Cardiac muscle cell (in vitro differentiated cells and primary cell): ENCODE results near the gene PTPRC. TPM values are rescaled to one million over a fixed set of nuclear protein-coding genes. Genes with fewer than 3 reads are reported as not detected.
"Not testable (repeated sequence)": the region's sequence is repeated elsewhere in the genome, so short reads cannot be mapped to it uniquely, and the experiment has no call there.

Experiments used
- DNase-seq, 2 donors: peaks; one replicate each; pipeline versions ENCODE4 v3.0.0 to v3.0.0-alpha.2; 2010 to 2017; ENCODE audit warnings: low read depth in 1 of 2, low spot score in 1 of 2
- H3K27ac ChIP-seq: fragments of 200-600 bp; sonication (generic); 2 replicates; pipeline ENCODE4 v1.5.1; 2016
- H3K27me3 ChIP-seq: fragments of 200-600 bp; sonication (generic); 2 replicates; pipeline ENCODE4 v1.6.0; 2016; ENCODE audit warnings: control low read depth
- H3K36me3 ChIP-seq: fragments of 200-600 bp; sonication (generic); 2 replicates; pipeline ENCODE4 v1.5.1; 2016; ENCODE audit warnings: control low read depth
- H3K4me1 ChIP-seq: fragments of 200-600 bp; sonication (generic); 2 replicates; pipeline ENCODE4 v1.8.1; 2017; ENCODE audit warnings: low read depth, mild to moderate bottlenecking, mixed run types
- H3K4me3 ChIP-seq: fragments of 200-600 bp; sonication (generic); 2 replicates; pipeline ENCODE4 v1.5.1; 2016; ENCODE audit warnings: mild to moderate bottlenecking
- H3K9me3 ChIP-seq: fragments of 200-600 bp; sonication (generic); 2 replicates; pipeline ENCODE4 v1.5.1; 2017; ENCODE audit warnings: low read depth, mild to moderate bottlenecking, control low read depth
- polyA plus RNA-seq: library from polyadenylated mRNA; unstranded; fragments of >200 nt; fragmentation: Nextera tagmentation; extraction: Ambion mirVana; gene quantifications from 2 replicates; pipeline ENCODE4 v1.2.1, GENCODE V29; 2016
- total RNA-seq: library from RNA; depleted of rRNA; stranded (reverse); fragments of >200 nt; gene quantifications from 2 replicates; pipeline ENCODE4 v1.2.3, GENCODE V29; 2016
- TF ChIP-seq, protein P1 (sequence below): IDR thresholded peaks from 2 replicates; pipeline ENCODE4 v1.5.1; 2012; ENCODE audit warnings: low read depth, mild to moderate bottlenecking, low read length

PTPRC gene
- total and polyA plus RNA-seq, 2 experiments from 2014 or later, result not detected

DNA sequence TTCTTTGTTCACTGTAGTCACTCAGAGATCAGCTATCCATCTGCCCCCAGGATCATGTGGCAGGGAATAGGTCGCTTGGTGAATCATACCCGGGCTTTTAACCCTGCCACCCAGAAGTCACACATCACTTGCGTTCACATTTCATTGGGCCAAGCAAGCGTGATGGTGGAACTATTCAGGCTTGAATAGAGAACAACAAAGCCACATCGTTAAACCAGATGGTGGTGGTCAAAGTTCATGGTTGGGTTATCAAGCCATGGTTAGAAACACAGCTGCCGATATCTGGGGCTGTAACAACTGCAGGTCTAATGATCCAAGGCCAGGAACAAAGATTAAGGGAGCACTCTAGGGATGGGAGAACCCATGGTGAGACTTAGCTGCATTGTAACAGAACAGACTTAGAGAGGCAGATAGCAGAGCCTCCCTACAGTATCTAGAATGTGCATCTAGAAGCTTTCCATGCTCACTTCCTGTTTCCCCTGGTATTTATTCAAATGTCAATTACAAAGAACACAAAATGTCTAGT is 40.0 kb upstream of the PTPRC start:
- TF ChIP-seq, protein P1, sequence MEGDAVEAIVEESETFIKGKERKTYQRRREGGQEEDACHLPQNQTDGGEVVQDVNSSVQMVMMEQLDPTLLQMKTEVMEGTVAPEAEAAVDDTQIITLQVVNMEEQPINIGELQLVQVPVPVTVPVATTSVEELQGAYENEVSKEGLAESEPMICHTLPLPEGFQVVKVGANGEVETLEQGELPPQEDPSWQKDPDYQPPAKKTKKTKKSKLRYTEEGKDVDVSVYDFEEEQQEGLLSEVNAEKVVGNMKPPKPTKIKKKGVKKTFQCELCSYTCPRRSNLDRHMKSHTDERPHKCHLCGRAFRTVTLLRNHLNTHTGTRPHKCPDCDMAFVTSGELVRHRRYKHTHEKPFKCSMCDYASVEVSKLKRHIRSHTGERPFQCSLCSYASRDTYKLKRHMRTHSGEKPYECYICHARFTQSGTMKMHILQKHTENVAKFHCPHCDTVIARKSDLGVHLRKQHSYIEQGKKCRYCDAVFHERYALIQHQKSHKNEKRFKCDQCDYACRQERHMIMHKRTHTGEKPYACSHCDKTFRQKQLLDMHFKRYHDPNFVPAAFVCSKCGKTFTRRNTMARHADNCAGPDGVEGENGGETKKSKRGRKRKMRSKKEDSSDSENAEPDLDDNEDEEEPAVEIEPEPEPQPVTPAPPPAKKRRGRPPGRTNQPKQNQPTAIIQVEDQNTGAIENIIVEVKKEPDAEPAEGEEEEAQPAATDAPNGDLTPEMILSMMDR, result no peak
- Histone ChIP-seq H3K9me3 (no peaks in the 10 kb centered on the region), H3K27ac (no peak overlapping the region), H3K4me3 (no peak overlapping the region), H3K27me3 (no peaks in the 10 kb centered on the region), H3K4me1 (no peaks in the 10 kb centered on the region), H3K36me3 (no peaks in the 10 kb centered on the region)
- DNase-seq, result no peak

DNA sequence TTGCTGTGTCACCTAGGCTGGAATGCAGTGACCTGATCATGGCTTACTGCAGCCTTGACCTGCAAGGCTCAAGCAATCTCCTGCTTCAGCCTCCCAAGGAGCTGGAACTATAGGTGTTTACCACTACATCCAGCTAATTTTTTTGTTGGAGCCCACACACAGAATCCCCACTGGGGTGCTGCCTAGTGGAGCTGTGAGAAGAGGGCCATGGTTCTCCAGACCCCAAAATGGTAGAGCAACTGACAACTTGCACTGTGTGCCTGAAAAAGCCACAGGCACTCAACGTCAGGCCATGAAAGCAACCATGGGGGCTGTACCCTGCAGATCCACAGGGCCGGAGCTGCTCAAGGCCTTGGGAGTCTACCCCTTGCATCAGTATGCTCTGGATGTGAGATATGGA is 39.1 kb upstream of the PTPRC start:
- Histone ChIP-seq H3K4me3 (no peak overlapping the region), H3K9me3 (no peaks in the 10 kb centered on the region), H3K27me3 (no peaks in the 10 kb centered on the region), H3K4me1 (no peaks in the 10 kb centered on the region), H3K27ac (no peak overlapping the region), H3K36me3 (no peaks in the 10 kb centered on the region)
- DNase-seq, result no peak
- TF ChIP-seq, protein P1, result no peak

DNA sequence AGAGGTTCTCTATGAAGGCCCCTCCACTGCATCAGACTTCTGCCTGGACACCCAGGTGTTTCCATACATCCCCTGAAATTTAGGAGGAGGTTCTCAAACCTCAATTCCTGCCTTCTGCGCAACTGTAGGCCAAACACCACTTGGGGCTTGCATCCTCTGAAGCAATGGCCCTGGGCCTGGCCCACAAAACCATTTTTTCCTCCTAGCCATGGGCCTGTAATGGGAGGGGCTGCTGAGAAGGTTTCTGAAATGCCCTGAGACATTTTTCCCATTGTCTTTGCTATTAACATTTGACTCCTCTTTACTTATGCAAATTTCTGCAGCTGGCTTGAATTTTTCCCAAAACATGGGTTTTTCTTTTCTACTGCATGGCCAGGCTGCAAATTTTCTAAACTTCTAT is 37.9 kb upstream of the PTPRC start:
- Histone ChIP-seq H3K9me3 (no peaks in the 10 kb centered on the region), H3K27ac (no peak overlapping the region), H3K27me3 (no peaks in the 10 kb centered on the region), H3K4me3 (no peak overlapping the region), H3K4me1 (no peaks in the 10 kb centered on the region), H3K36me3 (no peaks in the 10 kb centered on the region)
- no peak for DNase-seq
- TF ChIP-seq, protein P1, result no peak

DNA sequence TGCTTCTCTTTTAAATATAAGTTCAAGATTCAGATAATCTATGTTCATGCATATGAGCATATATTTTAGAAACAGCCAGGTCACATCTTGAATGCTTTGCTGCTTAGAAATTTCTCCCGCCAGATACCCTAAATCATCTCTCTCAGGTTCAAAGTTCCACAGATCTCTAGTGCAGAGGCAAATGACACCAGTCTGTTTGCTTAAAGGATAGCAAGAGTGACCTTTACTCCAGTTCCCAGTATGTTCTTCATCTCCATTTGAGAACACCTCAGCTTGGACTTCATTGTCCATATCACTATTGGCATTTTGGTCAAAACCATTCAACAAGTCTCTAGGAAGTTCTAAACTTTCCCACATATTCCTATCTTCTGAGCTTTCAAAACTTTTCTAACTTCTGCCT is 37.5 kb upstream of the PTPRC start:
- not testable (repeated sequence) for H3K9me3 ChIP-seq, H3K4me1 ChIP-seq, DNase-seq, H3K27ac ChIP-seq, H3K27me3 ChIP-seq, H3K4me3 ChIP-seq, H3K36me3 ChIP-seq

DNA sequence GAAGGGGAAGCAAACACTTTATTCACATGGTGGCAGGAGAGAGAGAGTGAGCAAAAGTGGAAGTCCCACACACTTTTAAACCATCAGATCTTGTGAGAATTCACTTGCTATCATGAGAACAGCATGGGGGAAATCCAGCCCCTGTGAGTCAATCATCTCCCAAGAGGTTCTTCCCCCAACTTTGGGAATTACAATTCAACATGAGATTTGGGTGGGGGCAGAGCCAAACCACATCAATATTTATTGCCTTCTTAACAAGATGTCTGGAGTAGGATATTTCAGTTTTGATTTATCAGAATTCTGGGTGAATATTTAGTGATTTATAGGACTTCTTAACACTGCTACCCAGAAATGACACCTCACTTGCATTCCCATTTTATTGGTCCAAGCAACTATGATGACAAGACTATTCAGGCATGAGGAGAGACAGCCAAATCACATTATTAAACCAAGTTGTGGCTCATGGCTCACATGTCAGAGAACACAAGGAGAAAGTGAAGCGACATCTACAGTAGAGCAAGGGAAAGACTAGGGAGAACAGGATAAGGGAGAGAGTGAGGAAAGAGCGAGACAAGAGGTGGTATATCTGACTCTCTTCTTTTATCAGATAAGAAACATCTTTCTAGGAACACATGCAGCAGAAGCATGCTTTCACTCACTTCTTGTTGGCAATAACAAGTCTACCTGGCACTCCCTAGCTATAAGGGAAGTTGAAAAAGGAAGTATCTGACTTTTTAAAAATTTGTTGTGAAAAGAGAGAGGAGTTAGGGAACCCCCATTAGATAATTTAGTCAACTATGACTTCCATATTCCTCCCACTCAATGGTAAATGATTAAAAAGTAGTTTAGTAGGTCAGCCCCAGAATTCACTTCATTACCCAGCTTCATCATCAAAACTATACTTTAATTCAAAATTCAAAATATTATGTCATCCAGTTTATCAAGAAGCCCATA is 36.6 kb upstream of the PTPRC start:
- TF ChIP-seq, protein P1, result no peak
- DNase-seq, result no peak
- Histone ChIP-seq H3K9me3 (no peaks in the 10 kb centered on the region), H3K4me1 (no peaks in the 10 kb centered on the region), H3K36me3 (no peaks in the 10 kb centered on the region), H3K27me3 (no peaks in the 10 kb centered on the region), H3K27ac (no peak overlapping the region), H3K4me3 (no peak overlapping the region)

DNA sequence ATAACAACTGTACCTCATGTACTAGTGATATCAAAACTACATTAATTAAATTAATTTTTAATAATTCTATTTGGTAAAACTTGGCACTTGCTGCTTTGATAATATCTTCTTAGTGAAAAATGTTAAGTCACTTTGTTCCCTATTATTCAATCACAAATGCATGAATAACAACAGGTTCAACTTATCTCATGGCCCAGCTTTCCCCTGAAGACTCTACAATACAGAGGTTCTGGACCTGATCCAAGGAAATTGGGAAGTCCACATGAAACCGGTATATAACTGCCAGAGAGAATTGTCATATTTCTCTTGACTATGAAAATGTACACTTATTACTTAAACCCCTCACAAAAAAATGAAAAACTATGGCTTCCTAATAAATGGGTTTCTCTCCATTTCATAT is 33.9 kb upstream of the PTPRC start:
- Histone ChIP-seq H3K4me3 (no peak overlapping the region), H3K9me3 (no peaks in the 10 kb centered on the region), H3K27me3 (no peaks in the 10 kb centered on the region), H3K36me3 (no peaks in the 10 kb centered on the region), H3K4me1 (no peaks in the 10 kb centered on the region), H3K27ac (no peak overlapping the region)
- TF ChIP-seq, protein P1, result no peak
- DNase-seq, result no peak
